Lung (tissue), 12 donors: Measurements from ENCODE around the gene MED20. TPM values are rescaled to one million over a fixed set of nuclear protein-coding genes. Genes with fewer than 3 reads are reported as not detected.

Source experiments
- ATAC-seq: fragments of 200-7000 bp; cut with Tn5 transposase; one replicate; pipeline ENCODE4 v1.9.1; 2020; ENCODE audit warnings: moderate number of reproducible peaks; ENCODE audit not compliant: insufficient read depth, low FRiP score
- DNase-seq, 3 donors: peaks; one replicate each; pipeline ENCODE4 v3.0.0-alpha.2; 2013 to 2017
- H3K27ac ChIP-seq, 2 donors: one replicate each; pipeline ENCODE4 v1.5.1; 2013; ENCODE audit warnings: mild to moderate bottlenecking in 2 of 2, moderate library complexity in 2 of 2, control low read depth in 1 of 2, inconsistent platforms in 1 of 2, low read depth in 1 of 2, low read length in 1 of 2
- H3K27me3 ChIP-seq, 3 donors: one replicate each; pipeline ENCODE4 v1.5.1; 2013; ENCODE audit warnings: low read length in 2 of 3; ENCODE audit not compliant: control insufficient read depth in 3 of 3, insufficient read depth in 3 of 3
- H3K36me3 ChIP-seq, 4 donors: one replicate each; pipeline ENCODE4 v1.5.1; 2013; ENCODE audit warnings: low read length in 4 of 4, mild to moderate bottlenecking in 1 of 4, moderate library complexity in 1 of 4; ENCODE audit not compliant: control insufficient read depth in 4 of 4, insufficient read depth in 4 of 4
- H3K4me1 ChIP-seq, 5 donors: one replicate each; pipeline ENCODE4 v1.5.1; 2013; ENCODE audit warnings: low read length in 5 of 5, mild to moderate bottlenecking in 2 of 5, moderate library complexity in 1 of 5; ENCODE audit not compliant: control insufficient read depth in 5 of 5, insufficient read depth in 5 of 5
- H3K4me3 ChIP-seq: one replicate; pipeline ENCODE4 v1.5.1; 2013; ENCODE audit warnings: mild to moderate bottlenecking, control low read depth, moderate library complexity
- H3K9ac ChIP-seq, 2 donors: one replicate each; pipeline ENCODE4 v1.5.1; 2013; ENCODE audit warnings: low read length in 2 of 2, control low read depth in 1 of 2; ENCODE audit not compliant: insufficient read depth in 1 of 2
- H3K9me3 ChIP-seq, 4 donors: one replicate each; pipeline ENCODE4 v1.5.1; 2013; ENCODE audit warnings: low read length in 3 of 4, mild to moderate bottlenecking in 1 of 4, moderate library complexity in 1 of 4; ENCODE audit not compliant: control insufficient read depth in 4 of 4, insufficient read depth in 3 of 4
- WGBS, 2 donors: extraction: QIAGEN DNeasy Blood & Tissue Kit; methylation state at CpG; one replicate each; pipeline ENCODE4 v1.1.7; 2013; 5-methylcytosine and 5-hydroxymethylcytosine counted together
- polyA plus RNA-seq, 2 donors: library from polyadenylated mRNA; stranded (reverse); fragments of 200-250 nt; gene quantifications; one replicate each; pipeline ENCODE4 v1.2.1, GENCODE V29; 2013
- total RNA-seq, 2 donors: library from RNA; depleted of rRNA in 1 of 2; stranded (reverse); fragments of >200 nt in 1 of 2; gene quantifications; one replicate each; pipeline ENCODE4 v1.2.1, GENCODE V29; 2014 to 2021
- TF ChIP-seq, protein P1 (sequence below): IDR thresholded peaks from 2 replicates; pipeline ENCODE4 v1.5.1; 2012; ENCODE audit warnings: mild to moderate bottlenecking; ENCODE audit errors: control extremely low read depth, extremely low read depth
- donor health status: control.
- donor health status: control.
- donor health status: Bipolar disorder and iron deficiency.
- donor health status: healthy.
- donor health status: DM: yes; HTN: yes; CAD: no.

The MED20 gene
- total and polyA plus RNA-seq, 4 donors: 7.0 to 20.4 (median 15.2) TPM

DNA sequence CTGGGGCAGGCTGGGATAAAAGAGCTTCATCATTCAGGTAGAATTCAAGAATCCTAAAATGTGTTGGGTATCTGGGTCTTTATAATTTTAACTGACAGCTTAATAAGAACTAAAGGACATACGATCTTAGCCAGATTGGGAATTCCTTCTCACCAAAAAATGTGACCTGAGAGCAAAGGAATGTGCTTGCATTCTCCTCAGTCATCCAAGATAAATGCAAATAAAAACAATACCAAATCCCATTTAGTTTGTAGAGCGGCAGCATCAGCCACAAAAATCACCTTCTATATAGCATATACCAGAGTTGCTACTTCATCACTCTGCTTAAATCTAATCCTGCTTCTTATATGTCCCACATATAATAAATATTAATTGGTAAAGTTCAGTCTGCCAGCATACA, 42.7 kb downstream of the MED20 start:
- no peak for DNase-seq

DNA sequence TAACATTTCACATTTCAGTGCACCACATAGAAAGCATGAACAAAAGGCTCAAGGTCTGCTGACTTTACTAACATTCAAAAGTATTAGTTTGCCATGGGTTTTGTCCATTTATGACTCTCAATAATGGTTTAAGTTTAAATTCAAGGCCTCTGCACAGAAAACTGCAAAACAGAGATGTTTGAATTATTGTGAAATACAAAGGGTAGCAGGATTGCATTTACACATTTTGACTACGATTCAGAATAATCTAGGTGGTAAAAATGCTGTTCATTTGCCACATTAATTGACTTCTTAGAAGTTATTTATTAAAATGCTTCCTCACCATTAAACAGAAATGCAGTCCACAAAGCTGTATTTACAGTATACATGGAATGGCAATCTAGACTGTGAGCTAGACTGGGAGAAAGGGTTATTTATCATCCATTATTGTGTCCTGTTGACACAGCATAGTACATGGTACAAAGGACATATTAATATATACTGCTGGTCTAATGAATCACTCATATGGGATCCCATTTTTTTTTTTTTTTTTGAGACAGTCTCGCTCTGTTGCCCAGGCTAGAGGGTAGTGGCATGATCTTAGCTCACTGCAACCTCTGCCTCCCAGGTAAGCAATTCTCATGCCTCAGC, 43.8 kb downstream of the MED20 start:
- Histone ChIP-seq H3K27ac (no peak overlapping the region), H3K9ac (no peak overlapping the region), H3K27me3 (no peaks in the 10 kb centered on the region), H3K9me3 (no peaks in the 10 kb centered on the region), H3K4me1 (no peaks in the 10 kb centered on the region), H3K4me3 (no peak overlapping the region), H3K36me3 (no peaks in the 10 kb centered on the region)
- ATAC-seq (no peak), DNase-seq (no peak)
- 93% methylated on average over 2 of the region's 2 CpGs for WGBS, 2 donors
- TF ChIP-seq, protein P1, sequence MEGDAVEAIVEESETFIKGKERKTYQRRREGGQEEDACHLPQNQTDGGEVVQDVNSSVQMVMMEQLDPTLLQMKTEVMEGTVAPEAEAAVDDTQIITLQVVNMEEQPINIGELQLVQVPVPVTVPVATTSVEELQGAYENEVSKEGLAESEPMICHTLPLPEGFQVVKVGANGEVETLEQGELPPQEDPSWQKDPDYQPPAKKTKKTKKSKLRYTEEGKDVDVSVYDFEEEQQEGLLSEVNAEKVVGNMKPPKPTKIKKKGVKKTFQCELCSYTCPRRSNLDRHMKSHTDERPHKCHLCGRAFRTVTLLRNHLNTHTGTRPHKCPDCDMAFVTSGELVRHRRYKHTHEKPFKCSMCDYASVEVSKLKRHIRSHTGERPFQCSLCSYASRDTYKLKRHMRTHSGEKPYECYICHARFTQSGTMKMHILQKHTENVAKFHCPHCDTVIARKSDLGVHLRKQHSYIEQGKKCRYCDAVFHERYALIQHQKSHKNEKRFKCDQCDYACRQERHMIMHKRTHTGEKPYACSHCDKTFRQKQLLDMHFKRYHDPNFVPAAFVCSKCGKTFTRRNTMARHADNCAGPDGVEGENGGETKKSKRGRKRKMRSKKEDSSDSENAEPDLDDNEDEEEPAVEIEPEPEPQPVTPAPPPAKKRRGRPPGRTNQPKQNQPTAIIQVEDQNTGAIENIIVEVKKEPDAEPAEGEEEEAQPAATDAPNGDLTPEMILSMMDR: no peak

More for the DNA sequence above, 42.7 kb downstream of the MED20 start:
- H3K27me3 ChIP-seq: no peaks in the 10 kb centered on the region
- no peak for ATAC-seq
- H3K9ac ChIP-seq: no peak overlapping the region
- WGBS, 2 donors: 86 to 95% methylated on average over 2 of the region's 2 CpGs
- no peak overlapping the region for H3K27ac ChIP-seq
- H3K4me1 ChIP-seq: no peaks in the 10 kb centered on the region
- H3K9me3 ChIP-seq: no peaks in the 10 kb centered on the region
- TF ChIP-seq, protein P1: no peak
- H3K4me3 ChIP-seq: no peak overlapping the region
- H3K36me3 ChIP-seq: no peaks in the 10 kb centered on the region

DNA sequence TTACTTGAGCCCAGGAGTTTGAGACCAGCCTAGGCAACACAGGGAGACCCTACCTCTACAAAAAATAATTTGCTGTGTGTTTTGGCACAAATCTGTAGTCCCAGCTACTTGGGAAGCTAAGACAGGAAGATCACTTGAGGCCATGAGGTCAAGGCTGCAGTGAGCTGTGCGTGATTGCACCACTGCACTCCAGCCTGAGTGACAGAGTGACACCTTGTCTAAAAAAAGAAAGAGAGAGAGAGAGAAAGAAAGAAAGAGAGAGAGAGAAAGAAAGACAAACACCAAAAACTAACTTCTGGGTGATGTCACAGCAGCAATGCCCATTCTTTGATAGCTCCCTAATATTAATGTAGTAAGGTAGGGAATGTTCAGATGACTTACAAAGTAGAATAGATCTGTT, 46.2 kb downstream of the MED20 start:
- DNase-seq: no peak

More for the DNA sequence above, 46.2 kb downstream of the MED20 start:
- TF ChIP-seq, protein P1: no peak
- Histone ChIP-seq H3K4me1 (no peaks in the 10 kb centered on the region), H3K4me3 (no peak overlapping the region), H3K36me3 (no peaks in the 10 kb centered on the region), H3K9me3 (no peaks in the 10 kb centered on the region), H3K9ac (no peak overlapping the region), H3K27me3 (no peaks in the 10 kb centered on the region), H3K27ac (no peak overlapping the region)
- whole genome bisulfite sequencing, 2 donors: 56 to 82% methylated on average over 1 of the region's 1 CpG
- ATAC-seq: no peak
